ENCODE data around the gene PLEKHG4B.

The PLEKHG4B gene

DNA sequence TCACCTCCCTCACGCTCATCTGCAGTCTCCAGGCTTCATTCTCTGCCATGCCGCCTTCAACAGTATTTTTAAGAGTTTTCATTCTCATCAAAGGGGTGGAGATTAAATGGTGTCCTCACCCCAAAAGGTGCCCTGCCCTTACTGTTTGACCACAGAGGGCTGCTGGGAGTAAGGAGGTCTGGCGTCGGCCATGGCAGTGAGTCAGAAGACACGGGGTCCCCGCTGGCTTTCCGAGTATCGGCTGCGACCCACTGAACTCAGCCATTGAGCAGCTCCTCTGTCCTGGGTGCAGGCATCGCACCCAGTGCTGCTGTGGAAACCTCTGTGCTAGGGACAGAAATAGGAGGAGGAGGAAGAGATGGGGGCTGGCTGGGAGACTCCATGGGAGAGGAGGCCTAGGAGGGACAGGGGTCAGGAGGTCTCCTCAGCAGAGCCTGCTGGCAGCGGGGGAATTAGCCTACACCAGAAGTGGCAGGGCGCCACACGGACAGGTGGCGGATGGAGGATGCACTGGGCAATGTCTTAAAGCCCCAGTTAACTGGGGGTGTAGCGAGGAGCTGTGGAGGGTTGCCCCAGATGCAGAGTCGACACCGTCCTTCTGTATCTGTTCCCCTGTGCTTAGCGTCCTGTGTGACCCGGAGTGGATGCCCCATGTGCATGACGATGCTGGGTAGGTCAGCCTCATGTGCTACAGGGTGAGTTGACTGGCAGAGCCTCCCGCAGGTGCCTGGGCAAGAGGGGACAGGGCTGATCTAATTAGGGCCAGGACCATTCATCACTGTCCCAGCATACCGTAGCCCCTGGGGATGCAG is 15.4 kb upstream of the PLEKHG4B start:
- no peak for DNase-seq

DNA sequence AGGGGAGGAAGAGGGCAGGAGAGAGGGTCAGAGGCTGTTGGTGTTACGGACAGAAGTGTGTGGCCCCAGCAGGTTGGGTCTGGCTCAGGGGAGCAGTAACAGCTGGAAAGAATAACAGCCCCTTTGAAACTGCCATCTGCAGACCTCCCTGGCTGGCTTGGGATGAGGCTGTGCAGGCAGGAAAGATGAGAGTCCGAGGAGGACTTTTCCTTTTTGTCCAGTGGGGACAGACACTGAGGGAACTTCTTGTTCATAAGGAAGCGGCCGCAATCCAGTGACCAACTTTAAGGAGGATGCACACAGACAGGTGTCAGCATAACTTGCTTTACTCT is 14.8 kb upstream of the PLEKHG4B start:
- no peak for DNase-seq

DNA sequence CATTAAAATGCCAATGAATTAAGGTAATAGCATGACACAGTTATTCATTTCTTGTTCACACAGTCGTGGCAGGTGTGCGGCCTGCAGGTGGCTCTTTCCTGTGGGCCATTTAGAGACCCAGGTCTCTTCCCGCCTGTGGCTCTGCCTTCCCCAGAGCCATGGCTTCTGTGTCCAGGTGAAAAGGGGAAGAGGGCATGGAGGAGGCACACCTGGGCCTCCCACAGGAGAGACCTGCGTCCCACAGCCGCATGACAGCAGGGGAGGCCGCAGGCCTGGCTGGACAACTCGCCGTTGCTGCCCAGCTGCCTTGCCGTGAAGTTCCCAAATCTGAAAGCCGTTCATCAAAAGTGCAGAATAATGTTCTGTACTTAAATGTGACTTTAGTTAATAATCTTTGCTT is 14.4 kb upstream of the PLEKHG4B start:
- DNase-seq, result no peak

DNA sequence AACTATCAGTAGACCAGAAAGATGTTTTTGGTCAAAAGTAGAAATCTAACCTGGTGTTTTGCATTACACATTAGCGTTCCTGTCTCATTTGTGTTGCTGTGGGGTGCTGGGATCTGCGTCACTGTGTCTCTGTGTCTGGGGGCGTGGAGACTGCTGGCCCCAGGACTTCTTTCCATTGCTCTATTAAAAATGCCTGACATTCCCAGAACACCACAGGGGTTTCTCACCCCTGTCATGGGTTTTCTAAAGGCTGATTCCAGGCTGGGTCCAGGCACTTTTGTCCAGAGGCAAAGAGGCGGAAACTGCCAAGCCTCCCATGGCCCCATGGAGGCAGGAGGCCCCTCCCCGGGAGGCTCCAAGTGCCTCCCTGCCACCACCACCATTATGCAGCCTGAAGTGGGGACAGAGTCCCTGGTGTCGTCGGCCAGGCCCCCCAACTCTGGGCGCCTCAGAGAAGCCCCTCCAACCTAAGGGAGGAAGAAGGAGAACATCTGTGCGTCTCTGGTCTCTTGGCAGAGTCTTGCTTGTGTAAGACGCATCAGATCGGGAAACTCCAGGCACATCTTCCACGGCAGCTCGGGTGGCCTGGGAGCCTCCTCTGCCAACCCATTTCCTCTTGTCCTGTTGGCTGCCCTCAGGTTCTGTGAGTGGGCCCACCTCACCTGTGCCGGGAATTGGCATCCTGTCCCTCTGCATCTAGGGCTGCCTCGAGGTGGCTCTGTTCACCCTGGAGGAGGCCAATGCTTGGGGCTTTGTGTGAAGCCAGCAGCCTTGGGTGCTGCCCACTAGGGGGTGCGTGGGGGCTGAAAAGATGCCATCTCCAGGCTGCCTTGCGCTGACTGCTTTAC is 13.8 kb upstream of the PLEKHG4B start:
- DNase-seq, result no peak

DNA sequence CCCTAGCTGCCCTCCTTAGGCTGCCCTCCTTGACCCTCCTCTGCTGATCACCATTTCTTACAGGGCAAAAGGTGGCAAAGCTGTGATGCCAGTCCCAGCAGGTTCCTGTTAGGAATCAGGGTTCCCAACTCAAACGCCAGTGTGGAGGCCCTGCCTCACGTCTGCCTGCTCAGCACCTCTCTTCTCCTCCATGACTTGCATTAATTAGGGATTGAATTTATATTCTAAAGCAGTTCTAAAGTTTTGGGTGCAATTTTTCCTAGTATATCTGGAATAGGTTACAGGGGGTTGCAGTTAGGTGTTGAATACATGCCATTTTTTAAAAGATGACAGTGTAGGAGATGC is 13.2 kb upstream of the PLEKHG4B start:
- DNase-seq, result no peak

DNA sequence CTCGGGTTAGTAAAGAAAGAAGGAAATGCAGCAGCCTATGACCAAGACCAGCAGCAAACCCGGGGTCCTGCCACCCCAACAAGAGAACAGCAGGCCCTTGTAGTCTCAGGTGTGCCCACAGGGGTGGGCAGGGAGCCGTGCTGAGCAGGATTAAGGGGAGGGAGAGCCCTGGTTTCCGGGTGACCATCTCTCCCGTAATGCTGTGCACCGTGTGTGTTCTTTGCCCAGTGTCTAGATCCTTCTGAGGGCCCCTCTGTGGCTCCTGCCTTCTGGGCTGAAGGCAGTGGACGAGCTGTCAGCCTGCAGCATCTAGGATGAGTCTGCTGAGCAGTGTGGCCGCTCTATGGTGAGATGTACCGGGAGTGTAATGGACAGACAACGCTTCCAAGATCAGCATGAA is 12.7 kb upstream of the PLEKHG4B start:
- no peak for DNase-seq

DNA sequence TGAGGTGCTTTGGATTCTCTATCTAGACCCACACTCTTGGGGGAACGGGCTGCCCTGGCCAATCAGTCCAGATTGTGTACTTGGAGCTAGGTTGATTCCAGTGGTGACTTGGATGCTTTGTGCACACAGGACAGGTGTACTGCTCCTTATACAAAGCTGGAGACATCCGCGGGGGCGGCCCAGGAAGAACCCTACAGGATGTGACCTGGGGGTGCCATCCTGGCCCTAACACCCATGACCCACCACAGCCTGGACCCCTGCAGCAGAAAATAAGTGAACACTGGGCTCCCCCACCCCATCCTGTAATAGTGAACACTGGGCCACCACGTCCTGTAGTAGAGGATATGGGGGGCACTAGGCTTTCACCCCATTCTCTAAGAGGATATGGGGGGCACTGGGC is 12.1 kb upstream of the PLEKHG4B start:
- no peak for DNase-seq

DNA sequence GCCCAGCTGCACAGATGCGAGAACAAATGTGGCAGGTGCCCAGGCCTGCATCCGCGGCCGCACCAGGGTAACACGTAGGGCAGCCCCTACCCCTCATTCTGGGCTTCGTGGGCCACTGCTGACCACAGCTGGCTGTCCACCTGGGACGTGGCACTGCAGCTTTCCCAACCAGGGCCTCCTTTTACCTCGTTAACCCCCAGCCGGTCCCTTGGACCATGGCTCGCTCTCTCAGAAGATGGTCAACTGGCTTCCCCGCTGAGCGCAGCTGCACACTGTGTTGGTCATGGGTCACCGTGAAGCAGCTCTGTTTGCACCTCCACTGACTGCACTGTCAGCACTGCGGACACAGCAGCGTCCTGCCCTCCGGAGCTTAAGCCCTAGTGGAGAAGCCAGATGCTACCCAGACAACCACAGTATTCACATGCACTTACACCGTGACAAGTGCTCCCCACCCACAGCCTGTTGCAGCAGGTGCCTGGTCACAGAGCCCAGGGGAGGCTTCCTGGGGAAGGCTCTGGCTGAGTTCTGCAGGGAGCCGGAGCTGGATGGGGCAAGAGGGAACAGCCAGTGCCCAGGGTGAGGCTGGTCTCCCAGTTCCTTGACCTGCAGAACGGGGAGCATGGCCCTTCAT is 10.5 kb upstream of the PLEKHG4B start:
- no peak for DNase-seq

DNA sequence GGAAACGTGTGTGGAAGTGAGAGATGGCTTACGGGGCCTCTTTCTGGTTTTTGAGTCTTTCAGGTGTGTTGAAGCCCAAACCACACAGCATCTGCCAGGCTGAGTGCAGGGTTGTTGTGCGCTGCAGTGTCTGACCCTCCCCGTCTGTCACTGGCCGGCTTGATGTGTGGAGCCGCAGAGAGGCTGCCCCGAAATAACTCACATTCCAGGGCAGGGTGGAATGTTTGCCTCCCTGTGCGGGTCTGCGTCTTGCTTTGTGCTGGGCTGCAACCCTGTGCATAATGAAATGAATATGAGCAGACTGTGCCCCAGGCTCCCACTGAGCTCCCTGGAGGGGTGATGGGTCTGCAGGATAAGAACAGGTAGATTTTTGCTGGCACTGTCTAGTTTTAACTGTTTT is 9.9 kb upstream of the PLEKHG4B start:
- no peak for DNase-seq

DNA sequence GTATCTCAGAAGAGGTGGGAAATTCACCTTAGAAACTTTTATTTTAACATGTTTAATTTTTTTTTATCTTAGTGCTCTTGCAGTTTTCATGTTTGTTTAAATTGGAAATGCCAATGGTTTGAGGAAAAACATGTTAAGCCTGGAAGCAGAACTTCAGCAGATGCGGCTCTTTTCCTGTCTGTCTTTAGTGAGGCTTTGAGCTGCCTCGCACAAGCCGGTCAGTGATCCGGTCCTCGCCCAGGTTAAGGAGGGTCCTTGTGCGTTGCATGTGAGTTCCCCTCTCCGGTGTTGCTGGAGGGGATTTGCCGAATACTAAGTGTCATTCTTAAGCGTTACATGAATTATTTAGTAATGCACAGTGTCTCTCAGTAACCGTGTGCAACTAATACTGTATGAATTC is 9.4 kb upstream of the PLEKHG4B start:
- no peak for DNase-seq

DNA sequence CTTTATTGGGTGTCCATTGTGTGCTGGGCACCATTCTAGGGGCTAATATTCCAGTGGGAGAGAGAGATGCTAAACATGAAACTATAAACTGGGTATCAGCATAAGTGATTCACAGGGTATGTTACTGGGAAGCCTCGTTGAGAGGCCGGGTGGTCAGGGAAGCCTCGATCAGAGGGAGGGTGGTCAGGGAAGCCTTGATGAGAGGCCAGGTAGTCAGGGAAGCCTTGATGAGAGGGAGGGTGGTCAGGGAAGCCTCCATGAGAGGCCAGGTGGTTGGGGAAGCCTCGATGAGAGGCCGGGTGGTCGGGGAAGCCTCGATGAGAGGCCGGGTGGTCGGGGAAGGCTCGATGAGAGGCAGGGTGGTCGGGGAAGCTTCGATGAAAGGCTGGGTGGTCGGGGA is 8.9 kb upstream of the PLEKHG4B start:
- no peak for DNase-seq

DNA sequence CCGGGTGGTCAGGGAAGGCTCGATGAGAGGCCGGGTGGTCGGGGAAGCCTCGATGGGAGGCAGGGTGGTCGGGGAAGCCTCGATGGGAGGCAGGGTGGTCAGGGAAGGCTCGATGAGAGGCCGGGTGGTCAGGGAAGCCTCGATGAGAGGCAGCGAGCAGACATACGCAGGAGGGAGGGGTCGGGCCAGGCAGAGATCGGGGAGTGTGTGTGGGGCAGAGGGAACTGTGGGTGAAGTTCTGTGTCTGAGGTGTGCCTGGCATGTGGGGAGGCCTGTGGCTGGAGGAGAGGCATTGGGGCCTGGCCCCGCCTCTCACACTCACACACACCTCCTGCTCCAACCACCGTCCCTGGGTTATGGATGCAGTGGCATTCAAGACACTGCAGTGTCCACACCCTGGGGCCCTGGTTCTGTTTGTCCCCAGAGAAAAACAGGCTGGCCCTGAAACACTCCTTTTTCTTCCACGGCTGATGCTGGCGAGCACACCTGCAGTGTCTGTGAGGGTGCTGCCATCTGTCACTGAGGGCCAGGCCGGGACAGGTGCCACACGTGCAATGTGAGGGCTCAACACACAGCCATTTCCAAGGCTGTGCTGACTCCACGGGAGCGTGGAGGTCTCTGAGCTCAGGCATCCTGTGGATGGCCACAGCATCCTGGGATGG is 6.5 kb upstream of the PLEKHG4B start:
- DNase-seq, result no peak

DNA sequence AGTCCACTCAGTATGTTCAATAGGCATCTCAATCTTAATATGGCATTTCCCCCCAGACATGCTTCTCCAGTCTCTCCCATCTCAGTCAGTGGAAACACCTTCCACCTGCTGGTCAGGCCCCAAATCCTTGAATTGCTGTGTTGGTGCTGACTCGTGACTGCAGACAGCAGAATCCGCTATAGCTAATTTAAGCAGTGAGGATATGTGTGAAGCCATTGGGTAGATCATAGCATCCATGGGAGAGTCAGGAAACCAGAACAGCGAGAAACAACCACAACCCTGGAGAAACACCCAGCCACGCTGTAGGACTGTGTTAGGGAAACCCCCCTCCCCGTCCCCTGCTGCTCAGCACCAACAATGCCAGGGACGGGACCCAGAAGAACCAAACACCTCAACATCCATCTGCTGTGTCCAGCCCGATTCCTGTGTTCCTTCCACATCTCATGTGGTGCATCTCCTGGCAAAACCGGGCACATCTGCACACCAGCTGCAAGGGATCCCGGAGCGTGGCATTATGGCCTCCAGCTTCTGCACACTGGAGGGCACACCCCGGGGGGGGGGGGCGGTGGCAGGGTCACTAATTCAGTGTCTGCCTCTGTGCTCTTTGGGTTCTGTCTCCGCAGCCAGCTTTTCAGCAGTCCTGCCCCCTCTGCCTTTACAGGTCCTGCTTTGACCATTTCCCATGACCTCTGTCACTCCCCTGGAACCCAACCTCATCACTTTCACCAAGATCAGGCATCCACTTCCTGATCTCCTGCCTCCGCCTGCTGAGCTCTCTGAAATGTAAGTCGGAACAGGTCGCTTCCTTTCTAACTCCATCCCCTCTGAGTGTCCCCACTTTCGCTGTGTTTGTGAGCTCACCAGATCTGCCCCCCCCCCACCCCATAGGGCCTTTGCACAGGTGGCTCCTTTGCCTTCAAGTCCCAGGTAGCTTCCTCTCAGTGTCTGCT is 2.4 kb upstream of the PLEKHG4B start:
- DNase-seq, result no peak

DNA sequence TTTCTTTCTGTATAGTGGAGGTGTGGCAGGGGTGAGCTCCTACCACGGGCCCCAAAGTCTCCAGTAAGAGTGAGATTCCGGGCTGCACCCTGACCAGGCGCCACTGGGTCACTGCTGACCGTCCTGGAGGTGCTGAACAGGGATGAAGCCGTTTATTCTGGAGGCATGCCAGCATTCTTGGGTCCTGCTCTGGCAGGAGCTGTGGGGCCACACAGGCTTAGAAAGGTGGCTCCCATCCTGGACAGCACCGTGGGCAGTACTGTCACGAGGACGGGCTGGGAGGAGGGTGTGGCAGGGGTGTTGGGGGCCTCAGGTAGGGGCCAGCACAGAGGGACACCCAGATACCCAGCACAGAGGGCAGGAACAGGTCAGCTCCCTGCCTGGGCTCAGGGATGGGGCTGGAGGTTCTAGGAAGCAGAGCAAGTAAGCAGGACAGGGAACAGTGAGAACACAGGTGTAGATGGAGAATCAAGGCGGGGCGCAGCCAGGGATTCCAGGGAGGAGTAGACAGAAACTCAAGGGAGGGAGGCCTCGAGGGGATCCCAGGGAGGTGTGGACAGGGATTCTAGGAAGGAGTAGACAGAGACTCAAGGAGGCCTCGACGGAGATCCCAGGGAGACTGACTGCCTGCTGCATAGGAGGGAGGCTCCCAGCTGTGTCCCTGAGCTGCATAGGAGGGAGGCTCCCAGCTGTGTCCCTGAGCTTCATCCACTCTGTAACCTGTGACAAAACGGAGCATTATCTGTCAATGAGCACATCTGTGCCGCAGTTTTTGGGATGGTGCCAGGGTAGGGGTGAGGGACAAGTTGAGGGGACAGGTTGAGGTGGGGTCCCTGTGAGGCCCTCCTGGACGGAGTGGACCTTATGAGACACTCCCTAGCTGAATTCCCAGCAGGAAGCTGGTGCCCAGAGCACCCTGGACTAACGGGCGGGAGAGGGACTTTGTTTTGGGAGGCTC is 1.1 kb upstream of the PLEKHG4B start:
- DNase-seq, result no peak

DNA sequence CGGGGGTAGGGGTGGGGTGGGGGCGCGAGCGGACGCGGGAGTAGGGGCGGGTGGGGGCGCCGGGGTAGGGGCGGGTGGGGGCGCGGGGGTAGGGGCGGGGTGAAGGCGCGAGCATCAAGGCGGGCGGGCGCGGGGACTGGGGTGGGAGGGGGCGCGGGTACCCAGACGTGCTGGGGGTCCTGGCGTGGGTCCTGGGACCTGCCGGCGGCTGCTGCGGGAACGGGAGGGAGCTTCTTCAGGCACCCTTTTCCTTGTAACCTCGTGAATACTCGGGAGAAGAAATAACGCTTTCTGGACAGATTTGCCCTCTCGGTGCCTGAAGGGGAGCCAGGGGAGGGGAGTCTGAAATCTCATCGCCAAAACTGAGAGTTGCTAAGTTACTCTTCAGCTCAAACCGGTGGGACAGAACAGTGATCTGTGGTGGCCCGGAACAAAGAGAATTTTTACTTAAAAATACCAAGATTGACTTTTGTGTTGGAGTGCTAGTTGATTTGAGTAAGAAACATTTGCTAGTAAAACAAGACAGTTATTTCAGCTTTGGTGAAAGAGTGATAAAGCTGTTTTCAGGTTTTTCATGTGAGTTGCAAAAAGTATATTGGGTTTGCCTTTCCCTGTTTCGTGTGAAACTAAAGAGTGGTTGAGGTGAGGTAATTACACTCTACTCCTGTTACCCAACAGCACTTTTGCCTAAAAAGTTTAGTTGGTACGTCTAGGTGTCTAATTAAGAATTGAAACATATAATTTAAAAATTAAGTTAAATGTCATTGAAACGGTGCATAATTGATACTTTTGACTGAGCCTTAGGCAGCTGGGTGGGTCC is 643 bp downstream of the PLEKHG4B start:
- DNase-seq, result no peak

DNA sequence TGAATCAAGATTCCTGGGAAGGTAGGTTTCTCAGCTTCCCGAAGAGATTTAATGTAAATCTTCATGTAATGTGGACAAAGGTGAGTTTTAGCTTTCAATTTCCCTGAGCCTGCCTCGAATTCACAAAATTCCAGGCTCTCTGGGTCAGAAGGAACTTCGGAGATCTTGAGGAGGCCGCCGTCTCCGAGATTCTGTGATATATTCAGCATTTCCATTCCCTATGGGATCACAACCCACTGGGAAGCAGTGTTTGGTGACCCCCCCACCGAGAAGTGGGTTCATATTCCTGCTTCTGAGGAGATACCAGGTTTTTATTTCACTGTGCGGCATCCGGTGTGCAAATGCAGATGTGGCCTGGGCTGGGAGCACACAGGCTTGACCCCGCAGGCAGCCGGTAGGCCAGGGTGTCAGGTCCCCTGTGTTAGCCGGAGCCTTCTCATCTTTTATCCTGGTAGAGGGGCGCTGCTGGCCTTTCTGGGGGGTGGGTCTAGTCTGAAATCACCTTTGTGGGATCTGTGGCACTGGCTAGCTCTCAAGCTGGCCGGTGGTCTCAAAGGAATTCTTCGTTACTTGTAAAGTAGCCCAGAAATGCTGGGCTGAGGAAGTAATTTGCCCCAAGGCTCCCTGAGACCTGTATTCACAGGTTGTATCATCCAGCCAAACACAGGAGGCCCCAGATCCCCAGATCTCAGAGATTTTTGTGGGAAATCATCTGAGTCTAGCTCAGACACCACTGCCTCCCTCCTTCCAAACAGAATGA is 1.4 kb downstream of the PLEKHG4B start:
- no peak for DNase-seq

DNA sequence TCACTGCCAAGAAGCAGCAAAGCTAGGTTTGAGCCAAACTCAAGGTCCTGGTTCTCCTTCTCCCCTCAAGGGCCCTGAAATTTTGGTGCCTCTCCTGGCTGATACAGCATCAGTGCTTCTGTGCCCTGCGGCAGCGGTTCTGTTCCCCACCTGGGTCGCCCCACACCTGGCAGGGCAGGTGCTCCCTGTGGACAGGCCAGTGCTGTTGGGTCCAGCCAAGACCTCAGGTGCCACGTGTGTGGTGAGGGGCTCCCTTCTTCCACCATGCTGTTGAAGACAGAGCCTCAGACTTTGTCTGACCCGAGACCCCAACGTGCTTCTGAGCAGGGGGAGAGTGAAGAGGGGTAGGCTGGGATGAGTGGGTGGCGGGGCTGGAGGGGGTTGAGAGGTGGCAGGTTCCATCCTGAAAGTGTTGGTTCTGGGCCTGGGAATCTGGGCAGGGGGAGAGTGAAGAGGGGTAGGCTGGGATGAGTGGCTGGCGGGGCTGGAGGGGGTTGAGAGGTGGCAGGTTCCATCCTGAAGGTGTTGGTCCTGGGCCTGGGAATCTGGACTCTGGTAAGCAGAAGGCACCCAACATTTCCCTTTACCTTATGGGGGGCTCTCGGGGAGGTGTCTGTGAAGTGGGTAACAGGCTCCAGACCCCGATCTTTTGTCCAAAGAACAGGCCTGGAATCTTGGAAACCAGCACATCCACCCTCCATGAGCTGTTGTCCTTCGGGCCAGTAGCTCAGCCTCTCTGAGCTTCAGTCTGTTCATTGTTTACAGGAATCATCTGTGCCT is 2.3 kb downstream of the PLEKHG4B start:
- DNase-seq, result no peak

DNA sequence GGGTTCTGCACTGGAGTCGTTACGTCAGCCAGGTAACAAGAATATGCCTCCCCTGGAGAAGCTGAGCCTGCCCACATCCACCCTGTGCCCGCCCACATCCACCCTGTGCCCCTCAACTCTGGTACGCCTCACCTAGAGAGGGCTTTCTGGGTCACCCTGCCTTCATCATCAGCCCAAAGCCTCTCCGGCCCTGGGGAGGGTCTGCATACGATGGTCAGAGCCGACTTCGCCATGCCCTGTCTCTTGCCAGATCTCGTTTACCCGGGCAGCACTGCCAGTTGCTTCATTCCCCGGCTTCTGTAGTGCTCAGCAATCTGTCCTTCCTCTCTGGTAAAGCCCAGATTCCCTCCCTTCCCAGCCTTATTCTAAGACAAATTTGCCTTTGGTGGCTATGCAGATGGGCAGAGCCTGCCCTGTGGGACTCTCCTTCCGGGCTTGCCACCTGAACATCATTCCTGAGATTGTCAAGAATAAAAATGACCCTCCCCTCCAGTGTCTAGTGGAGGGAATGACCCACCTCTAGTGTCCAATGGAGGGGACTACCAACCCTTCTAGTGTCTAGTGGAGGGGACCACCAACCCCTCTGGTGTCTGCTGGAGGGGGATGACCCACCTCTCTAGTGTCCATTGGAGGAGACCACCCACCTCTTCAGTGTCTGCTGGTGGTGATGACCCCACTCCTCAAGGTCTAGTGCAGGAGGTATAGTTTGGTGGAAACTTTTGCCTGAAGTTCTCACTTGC is 3.4 kb downstream of the PLEKHG4B start:
- no peak for DNase-seq
